GM19025 (cell line): ENCODE measurements around the gene RPL22.

Experiments
- ATAC-seq: cut with Tn5 transposase; IDR thresholded peaks from one replicate; pipeline ENCODE4 v1.9.1; 2021; ENCODE audit warnings: mild to moderate bottlenecking, low read depth, moderate library complexity; ENCODE audit not compliant: unreplicated experiment

RPL22 gene

GRCh38 chr1:6206520-6206855, 7.1 kb upstream of the RPL22 start:
- ATAC-seq, result no peak

- peak; percentile 64 for ATAC-seq
Measured at GRCh38 chr1:6205849-6206519, 6.6 kb upstream of the RPL22 start, which contains the start of gene RNF207. Gene RNF207, plus strand, starts transcription at chr1:6206119. Its CDS starts 417 bp downstream, at chr1:6206536.

GRCh38 chr1:6202256-6202655, 2.9 kb upstream of the RPL22 start:
- ATAC-seq, result no peak

- ATAC-seq, result no peak
Measured at GRCh38 chr1:6200188-6200809, 904 bp upstream of the RPL22 start.

GRCh38 chr1:6198646-6199297, 623 bp downstream of the RPL22 start:
- no peak for ATAC-seq

- no peak for ATAC-seq
Measured at GRCh38 chr1:6197746-6198427, 1.5 kb downstream of the RPL22 start.

- ATAC-seq, result no peak
Measured at GRCh38 chr1:6191968-6192367, 7.4 kb downstream of the RPL22 start.

GRCh38 chr1:6188466-6188865, 10.9 kb downstream of the RPL22 start:
- no peak for ATAC-seq

- ATAC-seq, result no peak
Measured at GRCh38 chr1:6185635-6186382, 13.6 kb downstream of the RPL22 start.

GRCh38 chr1:6185151-6185550, 14.2 kb downstream of the RPL22 start:
- no peak for ATAC-seq

- no peak for ATAC-seq
Measured at GRCh38 chr1:6184083-6184783, 15.2 kb downstream of the RPL22 start.

GRCh38 chr1:6183520-6183989, 15.8 kb downstream of the RPL22 start:
- no peak for ATAC-seq

GRCh38 chr1:6181347-6181770, 18.0 kb downstream of the RPL22 start:
- ATAC-seq, result no peak

GRCh38 chr1:6180707-6181311, 18.6 kb downstream of the RPL22 start:
- ATAC-seq, result no peak

- ATAC-seq, result no peak
Measured at GRCh38 chr1:6180268-6180706, 19.1 kb downstream of the RPL22 start, which contains the start of gene CHD5. Gene CHD5, minus strand, starts transcription at chr1:6180321. Its CDS starts 298 bp downstream, at chr1:6180023.

GRCh38 chr1:6179564-6180175, 19.7 kb downstream of the RPL22 start:
- no peak for ATAC-seq

GRCh38 chr1:6178751-6179563, 20.4 kb downstream of the RPL22 start:
- no peak for ATAC-seq
